ENCODE measurements around the gene POP4.

- TF ChIP-seq CTCF (IDR thresholded peaks at IDR 0.05), result no peak
- TF ChIP-seq POLR2A (IDR thresholded peaks at IDR 0.05), result no peak
Measured at GRCh38 chr19:29593869-29594268, 12.2 kb upstream of the POP4 start.
